ENCODE results near the gene DOCK4.

The DOCK4 gene

DNA sequence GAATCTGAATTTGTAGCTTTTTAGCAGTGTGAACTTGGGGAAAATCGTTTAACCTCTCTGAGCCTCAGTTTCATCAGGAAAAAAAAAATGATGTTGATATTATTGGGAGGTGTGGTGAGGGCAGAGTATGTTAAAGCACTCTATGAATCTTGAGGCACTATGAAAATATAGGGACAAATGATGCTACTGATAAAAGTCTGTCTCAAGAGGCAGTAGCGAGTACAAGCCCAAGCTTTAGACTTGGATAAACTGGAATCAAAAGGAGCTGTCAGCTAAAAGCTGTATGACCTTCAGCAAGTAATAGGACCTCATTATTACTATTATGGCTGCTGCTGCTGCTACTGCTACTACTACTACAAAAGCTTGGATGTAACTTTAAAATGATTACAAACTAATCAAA is 8.7 kb upstream of the DOCK4 start:
- Histone ChIP-seq H3K36me3 (ENCODE audit: control insufficient read depth, insufficient read depth, low read length) (no peaks in the 10 kb centered on the region), H3K9ac (ENCODE audit: low read depth, low read length) (no peak overlapping the region), H3K9me3 (ENCODE audit: control insufficient read depth, insufficient read depth, low read length) (no peaks in the 10 kb centered on the region), H3K4me1 (ENCODE audit: control insufficient read depth, insufficient read depth, low read length) (peaks cover 10% of the 10 kb centered on the region), H3K4me3 (ENCODE audit: low read depth, low read length) (no peak overlapping the region), H3K27me3 (ENCODE audit: control insufficient read depth, insufficient read depth, low read length) (no peaks in the 10 kb centered on the region)

GRCh38 chr7:112214268-112214667 is 8.1 kb upstream of the DOCK4 start:
- H3K4me1 ChIP-seq (ENCODE audit: control insufficient read depth, insufficient read depth, low read length): peaks cover 10% of the 10 kb centered on the region
- no peaks in the 10 kb centered on the region for H3K27me3 ChIP-seq (ENCODE audit: control insufficient read depth, insufficient read depth, low read length)
- H3K9ac ChIP-seq (ENCODE audit: low read depth, low read length): no peak overlapping the region
- no peaks in the 10 kb centered on the region for H3K36me3 ChIP-seq (ENCODE audit: control insufficient read depth, insufficient read depth, low read length)
- H3K4me3 ChIP-seq (ENCODE audit: low read depth, low read length): no peak overlapping the region
- no peaks in the 10 kb centered on the region for H3K9me3 ChIP-seq (ENCODE audit: control insufficient read depth, insufficient read depth, low read length)

GRCh38 chr7:112213735-112214134 is 7.5 kb upstream of the DOCK4 start:
- Histone ChIP-seq H3K9ac (ENCODE audit: low read depth, low read length) (no peak overlapping the region), H3K27me3 (ENCODE audit: control insufficient read depth, insufficient read depth, low read length) (no peaks in the 10 kb centered on the region), H3K4me1 (ENCODE audit: control insufficient read depth, insufficient read depth, low read length) (peaks cover 13% of the 10 kb centered on the region), H3K36me3 (ENCODE audit: control insufficient read depth, insufficient read depth, low read length) (no peaks in the 10 kb centered on the region), H3K9me3 (ENCODE audit: control insufficient read depth, insufficient read depth, low read length) (no peaks in the 10 kb centered on the region), H3K4me3 (ENCODE audit: low read depth, low read length) (no peak overlapping the region)

DNA sequence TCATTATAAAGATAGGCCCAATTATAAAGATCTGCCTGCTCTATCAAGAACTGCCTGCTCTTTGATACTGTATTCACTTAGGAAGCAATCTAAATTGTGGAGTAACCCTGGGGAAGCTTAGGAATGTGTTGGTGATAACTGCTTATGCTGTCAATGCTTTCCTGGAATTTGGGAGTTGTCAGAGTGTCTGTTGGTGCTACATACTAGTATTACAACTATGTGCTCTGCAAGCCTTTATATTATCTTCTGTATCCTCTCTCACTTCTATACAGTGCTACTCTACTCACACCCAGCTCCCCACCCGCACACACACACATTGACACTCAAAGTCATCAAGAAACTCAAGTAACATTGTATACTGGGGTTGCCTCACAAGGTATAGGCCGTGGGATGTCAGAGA is 6.4 kb upstream of the DOCK4 start:
- Histone ChIP-seq H3K36me3 (ENCODE audit: control insufficient read depth, insufficient read depth, low read length) (no peaks in the 10 kb centered on the region), H3K4me1 (ENCODE audit: control insufficient read depth, insufficient read depth, low read length) (peaks cover 13% of the 10 kb centered on the region), H3K27me3 (ENCODE audit: control insufficient read depth, insufficient read depth, low read length) (no peaks in the 10 kb centered on the region)

GRCh38 chr7:112211348-112211907 is 5.2 kb upstream of the DOCK4 start:
- H3K9me3 ChIP-seq (ENCODE audit: control insufficient read depth, insufficient read depth, low read length): no peaks in the 10 kb centered on the region

More for the DNA sequence above, 6.4 kb upstream of the DOCK4 start:
- H3K9ac ChIP-seq (ENCODE audit: low read depth, low read length): no peak overlapping the region
- H3K4me3 ChIP-seq (ENCODE audit: low read depth, low read length): no peak overlapping the region
- no peaks in the 10 kb centered on the region for H3K9me3 ChIP-seq (ENCODE audit: control insufficient read depth, insufficient read depth, low read length)

GRCh38 chr7:112207765-112208164 is 1.6 kb upstream of the DOCK4 start:
- no peaks in the 10 kb centered on the region for H3K9me3 ChIP-seq (ENCODE audit: control insufficient read depth, insufficient read depth, low read length)
- H3K9ac ChIP-seq (ENCODE audit: low read depth, low read length): no peak overlapping the region
- peak overlapping the region; percentile 89 for H3K4me3 ChIP-seq (ENCODE audit: low read depth, low read length)
- no peaks in the 10 kb centered on the region for H3K27me3 ChIP-seq (ENCODE audit: control insufficient read depth, insufficient read depth, low read length)
- peaks cover 6% of the 10 kb centered on the region for H3K4me1 ChIP-seq (ENCODE audit: control insufficient read depth, insufficient read depth, low read length)
- H3K36me3 ChIP-seq (ENCODE audit: control insufficient read depth, insufficient read depth, low read length): no peaks in the 10 kb centered on the region

More at GRCh38 chr7:112211348-112211907, 5.2 kb upstream of the DOCK4 start:
- Histone ChIP-seq H3K4me3 (ENCODE audit: low read depth, low read length) (no peak overlapping the region), H3K36me3 (ENCODE audit: control insufficient read depth, insufficient read depth, low read length) (no peaks in the 10 kb centered on the region), H3K27me3 (ENCODE audit: control insufficient read depth, insufficient read depth, low read length) (no peaks in the 10 kb centered on the region), H3K4me1 (ENCODE audit: control insufficient read depth, insufficient read depth, low read length) (peaks cover 13% of the 10 kb centered on the region), H3K9ac (ENCODE audit: low read depth, low read length) (no peak overlapping the region)

DNA sequence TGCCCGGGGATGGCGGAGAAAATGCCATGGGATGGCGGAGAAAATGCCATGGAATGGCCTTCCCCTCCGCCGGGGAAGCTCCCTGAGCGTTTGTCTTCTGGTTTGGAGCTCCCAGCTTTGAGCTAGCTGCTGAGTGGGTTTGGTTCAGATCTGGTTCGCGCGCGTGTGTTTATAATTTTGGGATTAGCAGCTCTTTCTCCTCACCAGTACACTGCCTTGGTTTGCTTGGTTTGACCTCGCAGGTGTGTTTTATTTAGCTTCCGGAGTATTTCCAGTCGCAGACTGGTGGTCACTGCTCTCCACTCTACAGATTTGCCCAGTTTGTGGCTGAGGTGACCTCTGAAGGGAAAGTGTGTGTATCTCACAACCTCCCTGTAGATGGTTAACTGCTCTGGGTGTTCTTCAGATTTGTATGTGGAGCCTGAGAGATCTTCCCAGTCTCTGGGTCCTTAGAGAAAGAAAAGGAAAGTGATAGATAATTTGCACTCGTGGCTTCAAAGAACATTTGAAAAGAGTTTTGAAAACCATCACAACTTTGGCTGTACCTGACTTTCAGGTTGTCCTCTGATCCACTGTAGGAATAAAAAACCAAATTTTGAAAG is 893 bp upstream of the DOCK4 start:
- no peaks in the 10 kb centered on the region for H3K27me3 ChIP-seq (ENCODE audit: control insufficient read depth, insufficient read depth, low read length)
- H3K4me1 ChIP-seq (ENCODE audit: control insufficient read depth, insufficient read depth, low read length): peaks cover 6% of the 10 kb centered on the region
- peak overlapping the region; percentile 89 for H3K4me3 ChIP-seq (ENCODE audit: low read depth, low read length)
- H3K9me3 ChIP-seq (ENCODE audit: control insufficient read depth, insufficient read depth, low read length): no peaks in the 10 kb centered on the region
- no peaks in the 10 kb centered on the region for H3K36me3 ChIP-seq (ENCODE audit: control insufficient read depth, insufficient read depth, low read length)
- H3K9ac ChIP-seq (ENCODE audit: low read depth, low read length): peak overlapping the region; percentile 50

DNA sequence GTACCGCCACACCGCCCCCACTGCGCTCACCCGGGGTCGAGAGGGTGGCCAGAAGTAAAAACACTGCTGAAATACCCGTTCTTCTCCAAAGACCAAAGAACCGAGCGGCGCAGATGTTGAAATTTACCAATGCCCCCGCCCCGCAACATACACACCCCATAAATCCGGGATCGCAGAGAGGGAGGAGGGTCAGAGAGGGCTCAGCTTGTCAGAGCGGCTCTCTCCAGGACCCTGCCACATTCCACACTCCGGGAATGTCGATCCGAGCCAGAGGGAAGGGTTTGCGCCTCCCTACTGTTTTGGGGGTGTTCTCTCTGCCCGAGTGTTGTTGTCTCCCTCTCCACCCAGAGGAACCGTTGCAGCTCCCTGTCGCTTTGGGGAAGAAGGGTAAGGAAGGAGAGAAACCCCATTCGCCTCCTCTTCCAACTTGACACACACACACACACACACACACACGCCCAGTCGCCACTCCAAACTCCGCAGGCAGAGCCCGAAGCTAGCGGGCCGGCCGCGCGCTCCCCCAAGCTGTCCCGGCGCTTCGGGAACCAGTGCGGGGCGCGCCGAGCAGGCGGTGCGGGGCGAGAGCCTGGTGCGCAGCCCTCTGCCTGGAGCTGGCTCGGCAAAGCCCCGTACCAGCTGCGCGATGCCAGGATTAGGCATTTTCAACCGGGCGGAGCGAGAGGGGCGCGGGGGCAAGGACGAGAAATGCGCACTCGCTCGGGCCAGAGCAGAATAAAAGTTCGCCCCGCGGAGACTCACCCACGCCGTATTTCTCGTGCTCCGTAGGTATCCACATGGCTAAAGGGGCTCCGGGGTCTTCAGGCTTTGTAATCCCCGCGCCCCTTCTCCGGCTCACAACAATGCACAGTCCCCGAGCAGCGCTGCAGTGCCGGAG is 609 bp downstream of the DOCK4 start:
- peak overlapping the region; percentile 65 for H3K9ac ChIP-seq (ENCODE audit: low read depth, low read length)
- no peaks in the 10 kb centered on the region for H3K27me3 ChIP-seq (ENCODE audit: control insufficient read depth, insufficient read depth, low read length)
- peak overlapping the region; percentile 98 for H3K4me3 ChIP-seq (ENCODE audit: low read depth, low read length)
- no peaks in the 10 kb centered on the region for H3K9me3 ChIP-seq (ENCODE audit: control insufficient read depth, insufficient read depth, low read length)
- H3K36me3 ChIP-seq (ENCODE audit: control insufficient read depth, insufficient read depth, low read length): no peaks in the 10 kb centered on the region
- peaks cover 6% of the 10 kb centered on the region for H3K4me1 ChIP-seq (ENCODE audit: control insufficient read depth, insufficient read depth, low read length)

DNA sequence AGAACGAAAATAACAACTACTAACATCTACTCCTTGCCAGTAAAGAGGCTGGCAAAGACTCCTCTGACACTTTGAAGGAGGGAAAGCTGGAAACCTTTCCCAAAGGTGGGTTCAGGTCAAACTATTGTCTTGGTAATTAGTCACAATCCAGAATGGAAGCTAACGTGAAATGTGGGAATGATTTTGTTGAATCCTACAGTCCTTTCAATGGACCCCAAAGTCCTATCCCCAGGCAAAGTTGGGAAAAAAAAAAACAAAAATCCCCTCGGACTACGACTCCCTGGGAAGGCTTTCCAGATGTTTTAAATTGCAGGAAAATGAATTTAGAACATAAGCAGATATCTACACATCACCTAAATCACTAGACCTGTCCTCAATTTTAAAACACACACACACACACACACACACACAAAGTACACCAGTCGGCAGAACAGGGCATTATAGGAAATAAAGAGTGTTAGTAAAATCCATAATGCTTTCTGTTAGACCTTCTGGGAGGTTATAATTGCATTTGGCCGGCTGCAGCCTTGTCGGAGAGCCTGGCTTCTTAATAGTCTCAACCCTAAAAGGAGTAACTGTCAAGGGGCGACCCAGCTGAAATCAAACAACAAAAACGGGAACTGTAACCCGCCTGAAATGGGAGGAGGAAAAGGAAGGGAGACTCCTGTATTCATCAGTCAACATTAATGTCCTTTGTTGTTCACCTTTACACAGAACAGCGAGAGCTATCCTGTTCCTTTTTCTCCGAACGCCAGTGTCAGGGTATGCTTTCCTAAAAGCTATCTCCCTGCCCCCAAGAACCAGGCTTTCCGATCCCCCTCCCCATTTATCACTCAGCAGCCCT is 1.5 kb downstream of the DOCK4 start:
- Histone ChIP-seq H3K9ac (ENCODE audit: low read depth, low read length) (peak overlapping the region; percentile 30), H3K4me3 (ENCODE audit: low read depth, low read length) (peak overlapping the region; percentile 98), H3K36me3 (ENCODE audit: control insufficient read depth, insufficient read depth, low read length) (no peaks in the 10 kb centered on the region), H3K4me1 (ENCODE audit: control insufficient read depth, insufficient read depth, low read length) (peaks cover 6% of the 10 kb centered on the region), H3K27me3 (ENCODE audit: control insufficient read depth, insufficient read depth, low read length) (no peaks in the 10 kb centered on the region), H3K9me3 (ENCODE audit: control insufficient read depth, insufficient read depth, low read length) (no peaks in the 10 kb centered on the region)

DNA sequence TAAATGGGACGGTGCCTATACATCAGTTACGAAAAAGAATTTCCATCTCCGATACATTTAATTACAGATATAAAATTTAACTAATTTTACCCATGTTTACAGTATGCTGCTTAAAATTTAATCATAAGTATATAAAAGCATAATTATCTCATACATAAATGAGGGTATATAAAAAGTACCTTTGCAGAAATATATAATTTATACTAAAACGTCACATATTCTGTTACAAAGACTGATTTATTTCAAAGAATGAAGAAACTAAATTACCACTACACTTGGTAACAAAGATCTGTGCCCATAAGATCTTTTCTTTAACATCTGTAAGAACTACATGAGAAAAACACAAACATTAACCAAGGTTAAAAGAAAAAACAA is 2.8 kb downstream of the DOCK4 start:
- no peak overlapping the region for H3K9ac ChIP-seq (ENCODE audit: low read depth, low read length)
- H3K27me3 ChIP-seq (ENCODE audit: control insufficient read depth, insufficient read depth, low read length): no peaks in the 10 kb centered on the region
- H3K36me3 ChIP-seq (ENCODE audit: control insufficient read depth, insufficient read depth, low read length): no peaks in the 10 kb centered on the region
- H3K9me3 ChIP-seq (ENCODE audit: control insufficient read depth, insufficient read depth, low read length): no peaks in the 10 kb centered on the region
- peak overlapping the region; percentile 98 for H3K4me3 ChIP-seq (ENCODE audit: low read depth, low read length)
- H3K4me1 ChIP-seq (ENCODE audit: control insufficient read depth, insufficient read depth, low read length): peaks cover 2% of the 10 kb centered on the region

DNA sequence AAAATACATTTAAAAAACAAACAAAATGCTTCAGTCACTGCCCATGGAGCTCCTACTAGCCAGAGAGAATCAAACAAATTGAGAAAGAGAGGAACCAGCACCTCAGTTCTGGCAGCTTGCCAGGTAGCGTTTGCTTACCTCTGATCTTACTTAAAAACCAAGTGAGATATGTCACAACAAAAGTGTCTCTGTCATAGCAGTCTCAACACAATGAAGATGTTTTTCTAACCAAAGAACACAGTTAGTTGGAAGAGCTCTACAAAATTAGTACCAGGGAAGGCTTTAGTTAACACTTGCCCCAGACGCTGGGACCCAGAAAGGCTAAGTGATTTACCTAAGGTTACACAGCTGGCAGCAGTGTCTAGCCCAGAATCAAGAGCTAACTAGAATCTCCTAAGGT is 3.4 kb downstream of the DOCK4 start:
- Histone ChIP-seq H3K27me3 (ENCODE audit: control insufficient read depth, insufficient read depth, low read length) (no peaks in the 10 kb centered on the region), H3K4me1 (ENCODE audit: control insufficient read depth, insufficient read depth, low read length) (peaks cover 2% of the 10 kb centered on the region), H3K9ac (ENCODE audit: low read depth, low read length) (no peak overlapping the region), H3K4me3 (ENCODE audit: low read depth, low read length) (no peak overlapping the region), H3K36me3 (ENCODE audit: control insufficient read depth, insufficient read depth, low read length) (no peaks in the 10 kb centered on the region), H3K9me3 (ENCODE audit: control insufficient read depth, insufficient read depth, low read length) (no peaks in the 10 kb centered on the region)
